ENCODE results near the gene MERTK.

- TF ChIP-seq CTCF (IDR thresholded peaks at IDR 0.05) (no peak), POLR2A (IDR thresholded peaks at IDR 0.05) (no peak)
These were observed 10.2 kb downstream of the MERTK start for GRCh38 chr2:111908578-111908977.
